GM11168 (cell line): ENCODE data around the gene LZTS2.

ENCODE experiments used
- in situ Hi-C: fragments of 300-500 bp; cut with MboI; formaldehyde crosslinking; loops from one replicate; pipeline ENCODE4 v1.12.0; 2022; ENCODE audit warnings: low sequenced_read_pairs; ENCODE audit not compliant: unreplicated experiment

Gene LZTS2

GRCh38 chr10:101011517-101012423 lies 12.2 kb downstream of the LZTS2 start:
- in situ Hi-C loops: no loop called here

DNA sequence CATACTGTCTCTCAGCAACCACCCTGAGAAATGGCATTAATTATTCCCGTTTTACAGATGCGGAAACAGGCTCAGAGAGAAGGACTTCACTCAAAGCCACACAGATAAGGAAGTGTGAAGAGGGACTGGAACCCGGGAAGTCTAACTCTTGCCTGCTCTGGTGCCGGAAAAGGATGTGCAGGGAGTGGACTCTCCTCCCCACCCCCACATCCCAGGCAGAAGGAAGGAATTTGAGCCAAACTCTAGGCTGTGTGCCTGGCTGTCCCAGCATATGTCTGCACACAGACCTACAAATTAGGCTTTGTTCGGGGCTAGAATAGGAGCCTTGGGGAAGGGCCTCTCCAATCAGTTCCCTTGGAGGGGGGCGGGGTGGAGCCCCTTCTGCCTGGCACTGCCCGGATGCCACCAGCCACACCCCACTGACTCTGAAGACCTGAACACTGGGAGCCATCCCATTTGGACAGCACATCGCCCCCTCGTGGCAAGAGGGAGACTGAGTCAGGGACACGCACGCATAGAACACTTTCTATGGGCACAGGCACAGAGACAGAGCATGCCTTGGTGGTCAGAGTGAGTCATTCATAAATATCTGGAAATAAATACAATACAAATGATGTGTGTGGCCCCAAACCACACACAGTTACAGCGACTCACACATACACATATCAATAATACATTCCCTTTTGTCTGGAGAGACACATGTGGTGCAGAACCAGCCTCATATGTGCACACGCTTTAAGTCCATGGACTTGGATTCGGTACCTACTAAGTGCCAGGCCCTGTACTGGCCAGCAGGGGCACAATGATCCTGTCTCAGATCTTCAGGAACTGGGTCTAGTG lies 13.1 kb downstream of the LZTS2 start:
- in situ Hi-C loops: no loop called here

- in situ Hi-C loops: no loop called here
Measured at GRCh38 chr10:101013365-101013825, 13.8 kb downstream of the LZTS2 start.

DNA sequence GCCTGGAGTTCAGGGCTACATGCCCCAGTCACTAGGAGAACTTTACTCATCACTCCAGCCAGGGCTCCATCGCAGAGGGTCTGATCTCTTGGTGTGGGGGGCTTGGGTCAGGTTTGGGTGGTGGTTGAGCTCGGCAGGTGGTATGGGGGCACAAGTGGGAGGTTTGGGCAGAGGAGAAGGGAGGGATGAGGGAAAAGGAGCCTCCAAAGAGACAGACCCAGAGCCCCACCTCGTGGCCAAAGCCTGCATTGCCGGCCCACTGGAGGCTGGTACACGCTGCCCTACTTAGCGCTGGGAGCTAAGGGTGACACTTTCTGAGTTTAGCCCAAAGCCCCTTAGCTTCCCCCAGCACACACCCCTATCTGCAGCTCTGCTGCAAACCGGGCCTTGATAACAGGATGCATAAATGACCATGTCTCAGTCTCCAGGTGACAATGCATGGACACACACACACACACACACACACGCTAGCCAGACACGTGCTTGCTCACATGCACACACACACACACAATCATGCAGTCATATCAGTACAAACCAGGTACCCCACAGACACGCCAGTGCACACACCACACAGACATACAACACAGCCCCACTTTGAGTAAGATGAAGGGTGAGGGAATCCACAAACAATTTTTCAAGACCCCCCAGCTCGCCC lies 14.7 kb downstream of the LZTS2 start:
- in situ Hi-C loops: no loop called here

GRCh38 chr10:101014966-101015581 lies 15.5 kb downstream of the LZTS2 start:
- in situ Hi-C loops: no loop called here

DNA sequence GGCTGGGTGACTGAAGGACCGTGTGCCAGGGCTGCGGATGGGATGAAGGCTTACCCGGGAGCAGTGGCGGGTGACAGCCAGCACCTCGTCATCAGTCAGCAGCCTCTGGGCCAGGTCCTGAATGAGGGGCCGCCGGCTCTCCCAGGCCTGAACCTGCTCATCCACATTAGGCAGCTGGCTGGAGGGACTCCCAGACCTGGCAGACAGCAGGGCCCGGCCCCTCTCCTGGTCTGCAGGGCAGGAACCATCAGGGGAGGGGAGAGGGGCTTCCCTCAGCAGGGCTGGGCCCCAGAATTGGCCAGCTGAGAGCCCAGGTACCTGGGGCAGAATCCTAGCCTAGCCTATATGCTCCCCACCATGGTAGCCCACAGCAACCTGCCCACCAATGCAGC lies 16.0 kb downstream of the LZTS2 start:
- in situ Hi-C loops: no loop called here

GRCh38 chr10:101016814-101017213 lies 17.2 kb downstream of the LZTS2 start:
- in situ Hi-C loops: no loop called here

- in situ Hi-C loops: no loop called here
Measured at GRCh38 chr10:101018118-101018599, 18.6 kb downstream of the LZTS2 start.

GRCh38 chr10:101018600-101019439 lies 19.2 kb downstream of the LZTS2 start:
- in situ Hi-C loops: no loop called here

GRCh38 chr10:101019440-101019703 lies 19.8 kb downstream of the LZTS2 start:
- in situ Hi-C loops: no loop called here

DNA sequence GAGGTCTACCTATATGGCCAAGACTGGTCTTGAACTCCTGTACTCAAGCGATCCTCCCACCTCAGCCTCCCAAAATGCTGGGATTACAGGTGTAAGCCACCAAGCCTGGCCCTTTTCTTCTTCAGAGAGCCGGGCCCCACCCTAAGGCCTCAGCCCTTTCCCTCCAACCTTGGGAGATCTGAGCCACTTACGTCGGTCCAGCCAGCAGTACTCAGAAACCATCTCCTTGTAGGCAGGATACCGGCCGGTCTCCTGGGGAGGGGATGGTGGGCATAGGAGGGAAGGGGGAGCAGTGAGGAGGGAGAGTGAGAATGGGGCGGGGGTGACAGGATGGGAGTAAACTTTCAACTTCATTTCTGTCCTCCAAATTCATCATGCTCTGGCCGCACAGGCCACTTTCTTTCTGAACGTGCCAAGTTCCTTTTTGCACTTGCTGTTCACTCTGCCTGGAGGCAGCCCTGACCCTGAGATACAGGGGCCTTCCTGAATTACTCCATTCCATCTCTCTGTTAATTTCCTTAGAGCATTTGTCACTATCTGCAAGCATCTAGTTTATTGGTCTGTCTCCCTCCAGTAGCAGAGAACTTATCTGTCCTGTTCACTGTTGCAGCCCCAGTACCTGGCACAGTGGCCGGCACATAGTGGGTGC lies 20.9 kb downstream of the LZTS2 start:
- in situ Hi-C loops: no loop called here

- in situ Hi-C loops: no loop called here
Measured at GRCh38 chr10:101021239-101021638, 21.6 kb downstream of the LZTS2 start.

- in situ Hi-C loops: no loop called here
Measured at GRCh38 chr10:101021692-101022251, 22.2 kb downstream of the LZTS2 start.

- in situ Hi-C loops: no loop called here
Measured at GRCh38 chr10:101022967-101023705, 23.5 kb downstream of the LZTS2 start.

- in situ Hi-C loops: no loop called here
Measured at GRCh38 chr10:101027106-101027720, 27.6 kb downstream of the LZTS2 start.

DNA sequence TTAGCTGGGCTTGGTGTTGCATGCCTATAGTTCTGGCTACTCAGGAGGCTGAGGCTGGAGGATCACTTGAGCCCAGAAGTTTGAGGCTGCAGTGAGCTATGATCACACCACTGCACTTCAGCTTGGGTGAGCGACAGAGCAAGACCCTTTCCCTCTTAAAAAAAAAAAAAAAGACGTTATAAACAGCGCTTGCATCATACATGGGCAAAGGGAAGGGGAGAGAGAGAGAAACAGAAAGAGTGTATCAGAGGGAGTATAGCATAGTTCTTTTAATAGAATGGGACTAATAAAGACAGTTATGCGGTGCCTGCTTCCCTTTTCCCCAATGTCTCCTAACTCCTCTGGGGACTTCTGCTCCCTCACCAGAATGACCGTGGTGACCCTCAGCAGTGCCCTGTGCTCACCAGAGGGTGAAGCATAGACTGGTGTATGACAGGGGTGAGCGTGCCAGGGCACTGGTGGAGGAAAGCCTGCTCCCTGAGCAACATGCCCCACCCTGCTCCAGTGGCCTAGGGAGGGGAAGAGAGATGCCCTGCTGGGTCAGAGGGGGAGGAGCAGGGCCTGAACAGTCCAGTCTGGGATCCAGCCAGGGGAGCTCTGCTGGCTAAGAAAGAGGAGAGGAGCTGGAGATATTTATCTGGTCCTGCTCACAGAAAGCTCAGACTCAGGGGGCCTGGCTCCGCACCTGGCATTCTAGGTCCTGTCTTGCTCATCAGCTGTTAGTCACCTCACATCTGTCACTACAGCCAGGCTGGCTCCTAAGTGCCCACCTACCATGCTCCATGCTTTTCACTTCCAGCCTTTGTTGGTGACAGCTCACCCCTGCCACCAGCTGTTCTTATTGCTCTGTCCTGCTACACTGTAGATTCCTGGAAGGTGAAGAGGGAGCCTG lies 29.1 kb downstream of the LZTS2 start:
- in situ Hi-C loops: no loop called here
